GM18870 (cell line): Measurements from ENCODE around the gene MYOD1.

Experiments used
- ATAC-seq: cut with Tn5 transposase; IDR thresholded peaks from one replicate; pipeline ENCODE4 v1.9.1; 2021; ENCODE audit warnings: moderate library complexity; ENCODE audit not compliant: unreplicated experiment

Gene MYOD1

DNA sequence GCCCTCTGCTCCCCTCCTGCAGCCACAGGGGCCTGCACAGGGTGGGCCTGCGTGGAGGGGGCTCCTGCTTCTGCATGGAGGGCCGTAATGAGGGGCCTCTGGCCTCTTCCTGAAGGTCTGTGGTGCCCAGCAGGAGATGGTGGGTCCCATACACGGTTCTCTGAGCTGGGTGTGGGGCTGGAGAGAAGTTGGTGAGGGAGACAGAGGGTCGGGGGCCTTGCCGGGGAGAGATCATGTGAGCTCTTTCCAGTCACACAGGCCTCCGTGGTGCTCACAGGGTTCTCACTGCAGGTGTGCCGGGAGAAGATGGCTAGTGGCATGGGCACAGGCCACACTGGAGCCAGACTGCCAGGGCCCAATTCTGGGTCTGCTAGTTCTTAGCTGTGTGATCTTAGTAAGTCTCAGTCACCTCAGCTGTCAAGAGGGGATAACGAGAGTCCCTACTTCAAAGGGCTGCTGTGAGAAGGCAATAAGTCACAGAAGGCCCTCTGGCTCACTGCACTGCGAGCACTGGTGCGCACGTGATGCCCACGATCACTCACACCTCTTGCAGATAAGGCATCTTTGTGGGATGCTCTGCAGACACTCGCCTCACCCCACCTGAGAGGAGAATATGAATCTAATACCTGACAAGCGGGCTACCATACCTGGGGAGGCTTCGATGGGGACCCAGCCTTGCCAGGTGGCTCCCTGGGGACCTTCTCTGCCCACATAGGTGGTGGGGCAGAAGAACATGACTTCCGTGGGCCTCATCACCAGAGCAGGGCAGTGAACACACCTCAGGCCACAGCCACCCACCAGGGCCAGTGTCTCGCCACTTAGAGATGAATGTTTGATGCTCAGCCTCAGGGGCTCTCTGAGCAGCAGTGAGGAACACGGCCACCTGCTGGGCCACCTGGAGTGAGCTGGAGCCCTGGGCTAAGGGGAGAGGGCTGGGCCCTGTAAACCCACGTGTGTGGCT is 29.7 kb downstream of the MYOD1 start:
- ATAC-seq = no peak

DNA sequence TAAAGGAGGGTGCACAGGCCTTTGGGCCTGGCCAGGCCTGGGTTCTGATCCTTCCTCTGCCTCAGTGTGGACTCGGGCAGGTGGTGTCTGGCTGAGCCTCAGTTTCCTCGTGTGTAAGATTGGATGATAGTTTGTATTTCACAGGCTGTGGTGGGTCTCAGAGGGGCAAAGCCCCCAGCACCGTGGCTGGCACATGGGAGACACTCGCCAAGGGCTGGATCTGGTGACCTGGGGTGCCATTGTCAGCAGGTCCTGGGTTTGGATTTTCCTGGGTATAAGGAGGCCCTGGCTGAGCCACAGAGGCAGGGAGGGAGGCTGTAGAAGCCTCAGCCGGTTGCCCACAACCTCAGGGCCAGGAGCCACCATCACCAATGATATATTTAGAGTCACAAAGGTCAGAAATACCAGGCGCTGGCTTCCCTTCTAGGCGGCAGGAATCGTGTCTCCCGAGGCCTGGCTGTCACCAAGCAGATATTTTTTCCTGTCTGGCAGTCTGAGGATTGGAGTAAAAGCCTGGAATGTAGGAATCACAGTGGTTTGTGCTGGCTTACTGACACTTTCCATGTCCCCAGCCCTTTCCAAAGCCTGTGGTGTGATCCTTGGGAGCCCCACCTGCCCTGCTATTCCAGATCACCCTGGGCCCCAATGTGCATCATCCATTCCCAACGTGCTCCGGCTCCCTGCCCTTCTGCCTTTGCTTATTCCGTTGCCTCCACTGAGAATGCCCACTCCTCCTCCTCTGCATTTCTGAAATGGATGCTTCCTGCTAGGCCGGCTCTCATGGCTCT is 30.8 kb downstream of the MYOD1 start:
- ATAC-seq = no peak

- no peak for ATAC-seq
These were observed 31.4 kb downstream of the MYOD1 start for GRCh38 chr11:17750801-17751165.

DNA sequence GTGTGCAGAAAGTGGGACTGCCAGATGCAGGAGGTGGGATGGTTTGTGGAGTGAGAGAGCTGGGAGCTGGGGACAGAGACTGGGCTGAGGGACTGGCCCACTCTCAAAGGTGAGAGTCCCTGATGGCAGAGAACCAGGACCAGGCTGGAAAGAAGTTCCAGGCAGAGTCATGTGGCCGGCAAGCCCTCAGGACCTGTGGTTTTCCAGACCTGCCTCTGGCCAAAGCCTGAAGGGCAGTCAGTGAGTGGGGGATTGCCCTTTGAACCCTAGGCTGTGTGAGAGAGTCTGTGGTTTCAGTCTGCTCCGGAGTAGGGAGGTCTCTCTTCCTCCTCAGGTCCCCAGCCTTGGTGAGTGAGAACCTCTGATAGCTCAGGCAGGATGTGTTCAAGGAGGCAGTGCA is 32.2 kb downstream of the MYOD1 start:
- ATAC-seq = no peak

- no peak for ATAC-seq
These were observed 32.8 kb downstream of the MYOD1 start for GRCh38 chr11:17752144-17752543.

DNA sequence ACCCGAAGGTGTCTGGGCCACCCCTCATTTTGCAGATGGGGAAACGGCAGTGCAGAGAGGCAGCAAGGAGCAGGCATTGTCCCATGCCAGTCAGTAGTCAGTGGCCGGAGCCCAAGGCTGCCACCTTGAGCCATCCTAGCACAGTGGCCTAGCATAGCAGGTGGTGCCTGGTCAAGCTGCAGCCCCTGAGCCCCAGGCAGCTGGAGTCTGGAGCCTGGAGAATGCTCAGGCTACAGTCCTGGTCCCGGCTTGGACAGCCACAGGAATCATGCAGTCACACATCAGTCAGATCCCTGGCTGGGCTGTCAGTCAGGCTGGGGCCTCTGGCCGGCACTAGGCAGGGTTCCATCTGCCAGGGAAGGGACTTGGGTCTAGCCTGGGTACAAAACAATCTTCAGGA is 33.8 kb downstream of the MYOD1 start:
- ATAC-seq = no peak

- ATAC-seq = no peak
These were observed 34.3 kb downstream of the MYOD1 start for GRCh38 chr11:17753641-17754040.

DNA sequence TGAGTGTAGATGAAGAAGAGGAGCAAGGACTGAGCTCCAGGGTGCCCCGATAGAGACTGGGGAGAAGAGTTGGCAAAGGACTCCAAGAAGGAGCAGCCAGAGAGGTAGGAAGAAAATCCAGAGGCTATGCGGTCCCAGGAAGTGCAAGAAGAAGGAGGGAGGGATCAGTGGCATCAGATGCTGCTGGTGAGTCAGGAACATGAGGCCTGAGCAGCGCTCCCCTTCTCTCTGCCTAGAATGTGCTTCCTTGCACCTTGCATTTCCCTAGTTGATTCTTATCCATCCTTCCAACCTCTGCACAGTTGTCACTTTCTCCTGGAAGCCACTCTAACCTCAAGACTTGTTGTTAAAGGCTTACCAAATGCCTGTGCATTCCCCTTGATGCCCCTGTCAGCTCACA is 36.5 kb downstream of the MYOD1 start:
- no peak for ATAC-seq

DNA sequence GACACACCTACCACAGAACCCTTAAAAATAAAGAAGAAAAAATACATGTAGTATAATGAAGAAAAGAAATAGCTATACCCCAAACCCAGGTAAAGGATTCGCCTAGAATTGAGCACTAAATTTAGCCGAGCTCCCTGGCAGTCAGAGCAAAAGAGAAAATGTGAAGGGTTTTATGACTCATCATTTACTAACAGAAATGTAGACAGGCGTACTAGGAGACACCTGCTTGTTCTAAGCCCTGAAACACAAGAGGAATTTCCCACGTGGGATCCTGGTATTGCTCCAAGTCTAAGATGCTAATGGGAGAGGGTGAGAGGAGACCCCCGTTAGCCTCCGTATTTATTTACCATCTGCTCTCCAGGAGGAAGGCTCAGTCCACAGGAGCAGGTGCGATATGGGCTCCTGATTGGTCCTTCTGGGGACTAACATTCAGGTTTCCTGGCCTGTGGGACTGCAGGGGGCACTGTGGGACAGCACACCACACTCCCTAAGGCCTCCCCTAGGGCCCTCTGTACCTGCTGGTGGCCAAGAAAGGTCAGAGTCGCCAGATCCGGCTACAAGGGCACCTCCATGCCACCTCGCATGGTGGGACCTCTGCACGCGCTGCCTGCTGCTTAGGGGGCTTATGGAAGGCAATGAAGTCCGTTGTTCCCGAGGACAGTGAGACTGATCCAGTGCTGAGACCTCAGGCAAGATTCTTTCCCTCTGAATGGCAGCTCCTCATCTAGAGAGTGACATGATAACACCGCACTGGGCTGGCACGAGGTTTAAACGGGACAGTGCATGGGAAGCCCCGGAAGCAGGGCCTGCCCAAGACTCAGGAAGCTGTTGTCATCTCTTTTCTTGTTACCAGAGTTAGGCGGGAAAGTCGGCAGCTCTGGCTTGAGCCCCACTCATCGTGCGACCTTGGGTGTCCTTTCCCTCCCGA is 41.0 kb downstream of the MYOD1 start:
- ATAC-seq = no peak

DNA sequence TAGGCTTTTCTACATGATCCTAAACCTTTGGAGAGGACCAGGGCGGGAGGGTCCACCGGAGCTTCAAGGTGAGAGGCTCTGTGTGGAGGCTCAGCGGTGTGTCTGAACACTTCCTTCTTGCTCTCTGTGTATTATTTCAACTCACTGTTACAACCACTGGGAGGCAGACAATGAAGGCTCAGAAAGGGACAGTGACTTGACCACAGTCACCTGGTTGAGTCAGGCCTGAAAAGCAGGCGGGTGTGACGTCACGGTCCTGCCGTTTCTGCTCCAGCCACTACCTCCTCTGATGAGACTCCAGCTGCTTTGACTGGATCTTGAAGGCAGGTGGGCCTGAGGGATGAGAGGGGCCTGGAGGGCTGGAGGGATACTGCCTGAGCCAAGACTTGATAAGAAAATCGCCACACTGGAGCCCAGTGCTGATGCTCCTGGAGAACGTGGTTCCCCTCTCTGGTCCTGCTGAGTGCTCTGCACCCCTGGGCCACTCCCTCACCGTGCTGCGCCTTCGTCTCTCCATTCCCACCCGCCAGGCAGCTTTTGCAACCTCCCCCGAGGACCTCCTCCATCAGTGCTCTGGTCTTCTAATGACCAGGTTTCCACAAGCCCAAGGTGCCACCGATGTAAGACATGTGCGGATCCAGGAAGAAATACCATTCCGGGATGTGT is 43.1 kb downstream of the MYOD1 start:
- ATAC-seq = no peak

- no peak for ATAC-seq
These were observed 43.9 kb downstream of the MYOD1 start for GRCh38 chr11:17763244-17763643.

DNA sequence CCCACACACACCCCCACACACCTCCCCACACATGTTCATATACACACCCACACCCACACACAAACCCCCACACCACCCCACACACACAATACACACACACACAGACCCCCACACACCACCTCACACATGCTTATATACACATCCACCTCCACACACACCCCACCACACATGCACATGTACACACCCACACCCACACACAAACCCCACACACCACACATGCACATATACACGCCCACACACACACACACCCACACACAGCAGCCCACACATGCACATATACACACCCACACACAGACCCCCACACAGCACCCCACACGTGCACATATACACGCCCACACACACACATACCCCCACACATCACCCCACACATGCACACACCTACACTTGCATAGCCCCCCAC is 44.3 kb downstream of the MYOD1 start:
- no peak for ATAC-seq

DNA sequence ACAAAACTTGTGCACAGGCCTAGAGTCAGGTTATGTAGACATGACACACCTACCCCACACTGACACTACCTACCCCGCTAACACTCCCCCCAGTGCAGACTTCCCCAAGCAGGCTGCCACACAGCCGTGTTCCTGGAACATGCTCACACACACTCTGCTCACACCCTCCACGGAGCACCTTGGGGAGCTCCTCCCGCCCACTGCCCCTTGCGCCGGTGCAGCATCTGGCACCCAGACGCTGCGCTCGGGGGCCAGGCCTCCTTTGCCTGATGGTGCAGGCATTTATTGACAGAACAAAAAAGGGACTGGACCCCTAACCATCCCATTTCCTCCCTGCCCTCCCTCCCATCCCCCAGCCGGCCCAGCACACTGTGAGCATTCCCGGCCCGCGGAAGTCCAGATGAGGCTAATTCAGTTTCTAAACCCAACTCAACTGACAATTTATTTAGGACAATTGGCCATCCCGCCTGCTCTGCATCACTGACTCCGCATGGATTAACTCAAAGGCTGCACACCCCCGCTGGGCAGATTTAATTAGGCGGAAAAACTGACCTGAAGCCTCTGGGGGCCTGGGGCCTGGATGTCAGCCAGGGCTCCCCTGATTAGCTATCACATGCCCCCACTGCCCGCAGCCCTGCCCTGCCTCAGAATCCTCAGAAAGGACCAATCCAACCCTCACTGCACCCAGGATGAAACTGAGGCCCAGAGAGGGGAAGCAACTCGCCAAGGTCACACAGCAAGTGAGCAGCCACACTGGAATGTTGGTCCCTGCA is 45.3 kb downstream of the MYOD1 start:
- no peak for ATAC-seq

GRCh38 chr11:17765356-17766072 is 46.1 kb downstream of the MYOD1 start:
- no peak for ATAC-seq

GRCh38 chr11:17766073-17766359 is 46.6 kb downstream of the MYOD1 start:
- no peak for ATAC-seq

- no peak for ATAC-seq
These were observed 47.2 kb downstream of the MYOD1 start for GRCh38 chr11:17766590-17766989.

DNA sequence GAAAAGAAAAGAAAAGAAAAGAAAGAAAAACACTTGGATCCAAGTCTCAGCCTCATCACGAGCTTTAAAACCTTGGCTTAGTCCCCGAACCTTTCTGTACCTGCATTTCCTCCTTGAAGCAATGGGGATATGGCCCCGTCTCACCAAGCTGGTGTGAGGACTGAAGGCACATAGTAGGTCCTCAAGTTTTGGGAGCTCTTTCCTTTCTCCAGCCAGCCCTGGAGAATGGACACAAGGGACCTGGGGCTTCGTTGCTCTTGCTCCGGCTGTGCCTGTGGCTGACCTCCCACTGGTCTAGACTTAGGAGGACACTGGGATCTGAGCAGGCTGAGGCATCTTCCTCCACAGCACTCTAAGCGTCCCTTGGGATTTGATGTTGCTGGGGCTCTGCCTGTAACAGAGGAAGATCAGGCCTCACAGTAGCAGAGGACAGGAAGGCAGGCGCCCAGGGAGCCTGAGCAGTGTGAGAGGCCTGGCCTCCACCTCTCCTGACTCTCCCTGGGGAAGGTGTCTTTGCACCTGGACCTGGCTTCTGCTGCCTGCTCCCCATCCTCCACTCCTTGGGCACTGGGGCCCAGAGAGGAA is 48.0 kb downstream of the MYOD1 start:
- no peak for ATAC-seq

DNA sequence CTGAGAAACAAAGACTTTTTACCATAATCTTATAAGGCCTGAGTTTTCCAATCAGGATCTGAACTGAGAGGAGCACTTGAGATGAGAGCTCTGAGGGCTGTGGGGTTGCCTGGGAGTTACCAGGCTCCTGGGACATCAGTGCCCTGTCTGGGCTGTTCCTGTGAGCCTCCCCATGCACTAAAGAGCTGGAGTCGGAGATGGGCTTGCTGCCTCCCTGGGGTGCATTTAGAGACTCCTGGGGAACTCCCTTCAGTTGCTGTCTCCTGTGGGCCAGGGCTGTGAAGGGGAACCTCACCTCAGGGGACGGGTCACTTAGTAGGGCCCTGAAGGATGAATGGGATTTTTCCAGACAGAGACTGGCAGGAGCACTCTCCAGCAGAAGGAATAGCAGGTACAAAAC is 48.5 kb downstream of the MYOD1 start:
- ATAC-seq = no peak

- no peak for ATAC-seq
These were observed 49.2 kb downstream of the MYOD1 start for GRCh38 chr11:17768547-17768946.
